Posterior vena cava (tissue), 2 donors: Measurements from ENCODE around the gene ATP1B3. TPM values are rescaled to one million over a fixed set of nuclear protein-coding genes. Genes with fewer than 3 reads are reported as not detected.
A peak's percentile ranks its signal among the peaks of the same experiment; 100 is the strongest.

Experiments
- DNase-seq: peaks from one replicate; pipeline ENCODE4 v3.0.0-alpha.2; 2020; ENCODE audit warnings: low spot score
- intact Hi-C, 2 donors: fragments of 100-400 bp; cut with DNase I; formaldehyde crosslinking; loops; one replicate each; pipeline versions ENCODE4 v1.14.1 to v1.14.2; 2022 to 2023
- total RNA-seq, 2 donors: library from RNA; stranded (reverse); fragmentation: NEBNext Ultra II Directional; extraction: Animal tissue kit (Norgen Biotek cat#: 25700); gene quantifications; one replicate each; pipeline ENCODE4 v1.2.1, GENCODE V29; 2021
- donor health status: DM: yes; HTN: yes; CAD: no.
- donor health status: DM: yes; HTN: yes; CAD: no.

The ATP1B3 gene
- total RNA-seq, 2 donors from 2014 or later: 119 to 127 TPM

GRCh38 chr3:141933421-141934300 is 57.2 kb downstream of the ATP1B3 start:
- DNase-seq: peak; percentile 12
- intact Hi-C loops: no loop called here

- no peak for DNase-seq
- intact Hi-C loops: no loop called here
Observed at GRCh38 chr3:141934354-141934753, 57.9 kb downstream of the ATP1B3 start.

- peak; percentile 14 for DNase-seq
- intact Hi-C loops: no loop called here
Observed at GRCh38 chr3:141938011-141938500, 61.6 kb downstream of the ATP1B3 start.

- no peak for DNase-seq
- intact Hi-C loops: no loop called here
Observed at GRCh38 chr3:141939759-141940158, 63.3 kb downstream of the ATP1B3 start.

- intact Hi-C loops: no loop called here
- peak; percentile 64 for DNase-seq
Observed at GRCh38 chr3:141940194-141940776, 63.8 kb downstream of the ATP1B3 start.

- DNase-seq: peak; percentile 61
- intact Hi-C loops: no loop called here
Observed at GRCh38 chr3:141941093-141941492, 64.7 kb downstream of the ATP1B3 start.

- no peak for DNase-seq
- intact Hi-C loops: no loop called here
Observed at GRCh38 chr3:141942006-141942405, 65.6 kb downstream of the ATP1B3 start.

GRCh38 chr3:141945726-141946485 is 69.5 kb downstream of the ATP1B3 start:
- peak; percentile 58 for DNase-seq
- intact Hi-C loops: no loop called here

- DNase-seq: peak; percentile 36
- intact Hi-C loops: no loop called here
Observed at GRCh38 chr3:141949399-141949798, 73.0 kb downstream of the ATP1B3 start.

- intact Hi-C loops: no loop called here
- DNase-seq: peak; percentile 22
Observed at GRCh38 chr3:141949972-141950371, 73.5 kb downstream of the ATP1B3 start.

GRCh38 chr3:141950572-141951493 is 74.4 kb downstream of the ATP1B3 start:
- intact Hi-C loops: no loop called here

GRCh38 chr3:141952611-141953010 is 76.2 kb downstream of the ATP1B3 start:
- peak; percentile 36 for DNase-seq
- intact Hi-C loops: no loop called here

More at GRCh38 chr3:141950572-141951493, 74.4 kb downstream of the ATP1B3 start:
- peak; percentile 32 for DNase-seq

GRCh38 chr3:141955175-141955574 is 78.7 kb downstream of the ATP1B3 start:
- intact Hi-C loops: no loop called here
- DNase-seq: peak; percentile 51

- DNase-seq: no peak
- intact Hi-C loops: no loop called here
Observed at GRCh38 chr3:141959589-141960554, 83.4 kb downstream of the ATP1B3 start.

- no peak for DNase-seq
- intact Hi-C loops: no loop called here
Observed at GRCh38 chr3:141960731-141961130, 84.3 kb downstream of the ATP1B3 start.

GRCh38 chr3:141963301-141963700 is 86.9 kb downstream of the ATP1B3 start:
- DNase-seq: peak; percentile 42
- intact Hi-C loops: no loop called here

- DNase-seq: no peak
- intact Hi-C loops: no loop called here
Observed at GRCh38 chr3:141965471-141965870, 89.0 kb downstream of the ATP1B3 start.

GRCh38 chr3:141969711-141970110 is 93.3 kb downstream of the ATP1B3 start:
- intact Hi-C loops: no loop called here
- no peak for DNase-seq
